GM10266 (cell line): ENCODE data around the gene KIAA1614.

Source experiments
- DNase-seq: peaks from one replicate; pipeline ENCODE4 v3.0.0; 2012; ENCODE audit errors: extremely low spot score
- TF ChIP-seq, protein P1 (sequence below): IDR thresholded peaks from 2 replicates; pipeline ENCODE4 v1.5.1; 2012; ENCODE audit warnings: mild to moderate bottlenecking, low read depth; ENCODE audit not compliant: control insufficient read depth, insufficient read depth; ENCODE audit errors: missing control alignments

Gene KIAA1614

DNA sequence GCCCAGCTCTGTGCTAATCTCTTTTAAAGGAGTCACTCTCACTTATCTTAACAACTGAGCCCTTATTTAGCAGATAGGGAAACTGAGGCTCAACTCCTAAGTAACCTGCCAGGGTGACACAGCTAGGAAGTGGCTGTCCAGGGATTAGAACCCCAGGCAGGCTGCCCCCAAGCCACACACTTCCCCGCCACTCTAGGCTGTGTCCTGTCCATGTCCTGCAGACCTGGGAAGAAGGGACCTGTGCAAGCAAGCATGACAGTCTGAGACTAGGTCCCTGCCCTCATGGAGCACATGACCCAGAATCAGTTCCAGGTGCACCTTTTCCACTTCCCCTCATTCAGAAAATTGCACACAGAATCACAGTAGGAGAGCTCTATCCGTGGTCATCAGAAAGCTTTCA, 12.2 kb downstream of the KIAA1614 start:
- TF ChIP-seq, protein P1, sequence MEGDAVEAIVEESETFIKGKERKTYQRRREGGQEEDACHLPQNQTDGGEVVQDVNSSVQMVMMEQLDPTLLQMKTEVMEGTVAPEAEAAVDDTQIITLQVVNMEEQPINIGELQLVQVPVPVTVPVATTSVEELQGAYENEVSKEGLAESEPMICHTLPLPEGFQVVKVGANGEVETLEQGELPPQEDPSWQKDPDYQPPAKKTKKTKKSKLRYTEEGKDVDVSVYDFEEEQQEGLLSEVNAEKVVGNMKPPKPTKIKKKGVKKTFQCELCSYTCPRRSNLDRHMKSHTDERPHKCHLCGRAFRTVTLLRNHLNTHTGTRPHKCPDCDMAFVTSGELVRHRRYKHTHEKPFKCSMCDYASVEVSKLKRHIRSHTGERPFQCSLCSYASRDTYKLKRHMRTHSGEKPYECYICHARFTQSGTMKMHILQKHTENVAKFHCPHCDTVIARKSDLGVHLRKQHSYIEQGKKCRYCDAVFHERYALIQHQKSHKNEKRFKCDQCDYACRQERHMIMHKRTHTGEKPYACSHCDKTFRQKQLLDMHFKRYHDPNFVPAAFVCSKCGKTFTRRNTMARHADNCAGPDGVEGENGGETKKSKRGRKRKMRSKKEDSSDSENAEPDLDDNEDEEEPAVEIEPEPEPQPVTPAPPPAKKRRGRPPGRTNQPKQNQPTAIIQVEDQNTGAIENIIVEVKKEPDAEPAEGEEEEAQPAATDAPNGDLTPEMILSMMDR, result no peak
- no peak for DNase-seq

DNA sequence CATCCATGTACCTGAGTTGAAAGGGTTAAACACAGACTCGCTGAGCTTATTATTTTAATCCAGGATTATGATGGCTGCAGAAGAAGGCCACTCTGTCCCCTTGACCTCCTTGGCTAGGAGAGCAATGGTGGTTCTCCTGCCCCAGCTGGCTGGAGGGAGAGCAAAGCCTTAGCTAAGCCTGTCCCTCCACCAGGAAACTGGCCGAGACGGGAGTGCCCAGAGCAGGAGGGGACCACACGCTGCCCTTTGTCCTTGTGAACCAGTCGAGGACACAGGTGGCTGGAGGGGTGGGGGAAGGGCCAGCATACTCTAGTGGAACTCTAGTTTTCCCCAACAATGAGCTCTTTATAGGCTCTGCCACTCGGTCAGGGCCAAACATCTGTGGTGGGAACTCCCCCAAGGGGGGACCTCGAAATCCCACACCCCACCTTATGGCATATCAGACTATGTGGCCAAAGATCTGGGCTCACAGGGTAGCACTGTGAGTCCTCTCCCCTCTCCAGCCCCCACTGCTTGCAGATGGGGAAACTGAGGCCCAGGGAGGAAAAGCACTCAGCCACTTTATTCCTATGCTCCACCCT, 12.9 kb downstream of the KIAA1614 start:
- DNase-seq, result no peak

DNA sequence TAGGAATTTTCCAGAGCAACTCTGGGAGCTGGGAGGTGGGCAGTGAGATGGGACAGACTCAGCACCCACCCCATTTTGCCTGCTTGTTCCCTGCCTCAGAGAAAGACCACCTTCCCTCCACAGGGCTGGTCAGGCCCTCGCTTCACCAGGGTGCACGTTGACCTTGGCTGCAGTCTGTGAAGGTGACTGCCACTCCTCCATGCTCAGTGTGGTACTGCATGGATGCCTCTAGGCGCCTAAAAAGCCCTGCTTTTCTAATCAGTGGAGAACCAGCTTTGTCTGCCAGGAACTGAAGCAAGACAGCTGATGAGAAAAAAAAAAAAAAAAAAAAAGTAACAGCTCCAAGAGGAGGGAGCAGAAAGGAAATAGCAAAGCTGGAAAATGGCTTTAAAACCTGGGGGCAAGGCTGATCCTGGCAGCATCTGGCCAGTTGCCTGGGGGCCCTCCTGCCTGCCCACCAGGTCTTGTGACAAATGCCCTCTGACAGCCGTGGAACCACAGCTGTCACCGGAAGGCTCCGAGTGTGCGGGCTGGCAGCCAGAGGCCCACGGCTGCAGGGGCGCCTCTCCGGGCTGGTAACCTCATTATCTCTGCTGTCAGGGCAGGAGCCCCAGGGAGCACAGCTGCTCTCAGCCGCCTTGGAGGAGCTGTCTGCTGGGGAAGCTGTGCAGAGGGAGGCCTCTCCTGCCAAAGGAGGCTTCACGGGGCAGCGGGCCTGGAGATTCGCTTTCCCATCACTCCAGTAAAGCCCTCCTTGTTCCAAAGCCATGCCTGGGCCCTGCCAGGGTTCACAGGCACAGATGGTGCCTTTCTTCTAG, 13.7 kb downstream of the KIAA1614 start:
- TF ChIP-seq, protein P1, result no peak
- no peak for DNase-seq

More for the DNA sequence above, 12.9 kb downstream of the KIAA1614 start:
- TF ChIP-seq, protein P1, result no peak

DNA sequence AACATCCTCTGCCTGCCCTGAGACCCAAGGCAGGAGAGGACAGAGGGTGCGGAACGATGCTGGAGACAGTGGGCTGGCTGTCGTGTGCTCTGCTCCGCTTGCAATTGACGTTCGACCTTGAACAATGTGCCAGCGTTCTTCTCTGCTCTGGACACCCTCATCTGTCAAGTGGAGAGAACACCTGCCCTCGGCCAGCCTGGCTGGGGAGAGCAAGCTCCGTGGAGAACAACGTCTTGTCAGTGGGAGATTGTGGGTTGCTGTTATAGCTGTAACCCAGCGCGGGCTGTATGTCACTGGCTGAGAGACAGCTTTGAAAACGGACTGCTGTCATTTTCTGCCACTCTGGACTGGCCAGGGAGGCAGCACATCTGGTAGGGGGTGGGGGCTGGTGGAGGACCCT, 14.7 kb downstream of the KIAA1614 start:
- DNase-seq, result no peak
- TF ChIP-seq, protein P1, result no peak

DNA sequence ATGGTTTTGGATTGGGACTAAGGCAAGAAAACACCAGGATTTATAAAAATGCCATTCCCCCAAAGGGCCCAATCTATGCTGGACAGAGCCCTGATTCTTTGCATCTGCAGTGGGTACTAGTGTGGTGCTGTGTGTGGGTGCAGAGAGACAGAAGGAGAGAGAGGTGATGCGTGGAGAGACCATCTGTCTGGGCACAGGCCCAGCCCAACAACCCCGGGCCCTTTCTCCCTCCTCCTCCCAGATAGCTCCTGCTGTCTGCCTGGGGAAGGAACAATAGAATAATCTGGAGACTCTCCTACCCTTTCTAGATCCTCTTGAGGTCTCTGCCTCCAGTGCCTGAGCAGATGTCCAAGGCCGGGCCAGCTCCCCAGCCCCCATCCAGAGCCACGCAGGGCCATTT, 15.1 kb downstream of the KIAA1614 start:
- TF ChIP-seq, protein P1, result no peak
- no peak for DNase-seq

DNA sequence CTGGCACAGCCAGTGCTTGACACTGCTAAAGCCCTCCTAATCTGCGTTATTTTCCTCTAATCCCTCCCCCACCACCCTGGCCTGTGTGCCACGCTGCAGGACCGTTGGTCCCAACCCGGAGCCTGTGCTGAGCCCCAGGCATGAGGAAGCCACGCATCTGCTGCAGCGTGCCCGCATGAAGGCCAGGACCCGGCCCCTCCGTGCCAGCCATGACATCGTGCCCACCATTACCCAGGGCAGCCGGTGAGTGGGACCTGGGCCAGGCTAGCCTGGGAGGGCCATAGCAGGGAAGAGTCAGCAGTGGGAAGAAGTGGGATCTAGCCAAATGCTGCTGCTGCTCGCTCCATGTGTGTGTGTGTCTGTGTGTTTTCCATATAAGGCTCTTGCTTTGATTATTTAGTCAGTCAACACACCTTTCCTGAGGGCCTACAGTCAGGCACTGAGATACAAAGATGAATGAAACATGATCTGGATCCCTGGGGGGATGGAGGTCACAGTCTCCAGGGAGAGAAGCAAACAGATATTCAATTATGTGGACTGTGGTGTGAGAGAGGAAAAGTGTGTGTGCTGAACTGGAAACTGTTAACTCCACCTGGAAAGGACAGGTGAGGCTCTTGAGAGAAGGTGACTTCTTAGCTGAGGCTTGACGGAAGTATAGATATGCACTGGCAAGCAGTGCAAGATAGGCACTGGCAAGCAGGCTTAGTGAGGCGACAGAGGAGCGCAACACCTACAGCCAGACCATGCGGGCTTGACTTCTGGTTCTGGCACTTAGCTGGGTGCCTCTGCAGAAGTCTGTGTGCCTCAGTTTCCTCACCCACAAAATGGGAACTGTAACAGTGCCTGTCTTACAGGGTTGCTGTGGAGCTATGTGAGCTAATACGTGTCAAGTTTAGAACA, 15.9 kb downstream of the KIAA1614 start:
- DNase-seq, result no peak

More for the DNA sequence above, 15.9 kb downstream of the KIAA1614 start:
- TF ChIP-seq, protein P1, result no peak
